GM21786 (cell line): ENCODE results near the gene CCDC138.
"Not testable (repeated sequence)": the region's sequence is repeated elsewhere in the genome, so short reads cannot be mapped to it uniquely, and the experiment has no call there.

ENCODE experiments used
- ATAC-seq: cut with Tn5 transposase; IDR thresholded peaks from one replicate; pipeline ENCODE4 v1.9.1; 2021; ENCODE audit not compliant: unreplicated experiment

The CCDC138 gene

GRCh38 chr2:108786354-108787215, at the start of gene CCDC138:
Gene CCDC138 (plus strand): TSS chr2:108786771. CDS start chr2:108786823, 52 bp downstream.
- ATAC-seq: peak; percentile 96

- ATAC-seq: not testable (repeated sequence)
Measured at GRCh38 chr2:108757973-108758372, 28.6 kb upstream of the CCDC138 start.

- ATAC-seq: not testable (repeated sequence)
Measured at GRCh38 chr2:108762618-108763017, 24.0 kb upstream of the CCDC138 start.

- ATAC-seq: not testable (repeated sequence)
Measured at GRCh38 chr2:108766671-108767070, 19.9 kb upstream of the CCDC138 start.

- ATAC-seq: not testable (repeated sequence)
Measured at GRCh38 chr2:108767859-108768258, 18.7 kb upstream of the CCDC138 start.

GRCh38 chr2:108776475-108776874, 10.1 kb upstream of the CCDC138 start:
- peak; percentile 84 for ATAC-seq

GRCh38 chr2:108778857-108779256, 7.7 kb upstream of the CCDC138 start:
- ATAC-seq: no peak

GRCh38 chr2:108786008-108786353, 590 bp upstream of the CCDC138 start:
- no peak for ATAC-seq

- no peak for ATAC-seq
Measured at GRCh38 chr2:108787216-108787541, 608 bp downstream of the CCDC138 start.

- no peak for ATAC-seq
Measured at GRCh38 chr2:108803045-108803736, 16.6 kb downstream of the CCDC138 start.

GRCh38 chr2:108805032-108805431, 18.5 kb downstream of the CCDC138 start:
- ATAC-seq: no peak

- no peak for ATAC-seq
Measured at GRCh38 chr2:108805782-108806181, 19.2 kb downstream of the CCDC138 start.

- ATAC-seq: no peak
Measured at GRCh38 chr2:108806371-108807113, 20.0 kb downstream of the CCDC138 start.

GRCh38 chr2:108809936-108810335, 23.4 kb downstream of the CCDC138 start:
- ATAC-seq: no peak

GRCh38 chr2:108810993-108811957, 24.7 kb downstream of the CCDC138 start:
- no peak for ATAC-seq

GRCh38 chr2:108813732-108814131, 27.2 kb downstream of the CCDC138 start:
- ATAC-seq: no peak

GRCh38 chr2:108820482-108820881, 33.9 kb downstream of the CCDC138 start:
- ATAC-seq: no peak

GRCh38 chr2:108823286-108823685, 36.7 kb downstream of the CCDC138 start:
- ATAC-seq: no peak

- ATAC-seq: no peak
Measured at GRCh38 chr2:108824316-108825070, 37.9 kb downstream of the CCDC138 start.

- no peak for ATAC-seq
Measured at GRCh38 chr2:108825254-108825653, 38.7 kb downstream of the CCDC138 start.
